Endothelial cell of hepatic sinusoid (primary cell): ENCODE data around the gene MTMR10.

Experiments used
- in situ Hi-C: cut with HindIII; loops from 2 replicates; pipeline ENCODE4 v1.10.0; 2017; ENCODE audit warnings: low sequenced_read_pairs

Gene MTMR10

DNA sequence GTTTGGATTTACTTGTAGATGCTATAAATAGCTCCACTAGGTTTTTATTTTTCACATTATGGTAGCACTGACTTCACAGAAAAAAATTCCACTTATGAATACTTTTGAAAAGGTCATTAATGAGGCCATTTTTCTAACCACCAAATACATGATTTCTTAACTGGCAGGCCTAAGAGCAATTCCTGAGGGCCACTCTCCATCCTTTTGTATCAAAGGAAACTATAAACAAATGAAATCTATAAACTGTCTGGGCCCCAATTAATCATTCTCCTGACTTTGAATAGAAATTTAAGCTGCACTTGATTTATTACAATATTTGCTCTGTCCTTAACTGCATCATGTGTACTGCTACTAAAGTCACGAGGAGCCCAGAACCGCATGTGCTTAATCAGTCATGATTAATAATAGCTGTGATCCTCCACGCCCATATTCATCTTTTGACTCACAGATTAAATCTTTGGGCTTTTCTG is 25.1 kb upstream of the MTMR10 start:
- in situ Hi-C loops, result no loop called here

DNA sequence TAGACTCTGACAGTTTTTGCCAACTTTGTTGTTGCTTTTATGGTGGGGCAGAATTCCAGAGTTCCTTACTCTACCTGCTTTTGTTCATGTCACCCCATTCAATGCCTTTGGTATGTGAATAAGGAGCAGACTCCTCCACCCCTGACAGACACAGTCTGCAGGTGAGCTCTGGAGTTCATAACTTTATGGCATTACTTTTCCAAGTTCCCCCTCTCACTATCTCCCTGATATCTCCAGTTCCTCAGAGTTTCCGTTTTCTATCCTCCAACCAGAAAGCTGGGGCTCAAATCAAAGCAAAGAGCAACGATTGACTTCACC is 23.1 kb upstream of the MTMR10 start:
- in situ Hi-C loops, result no loop called here

DNA sequence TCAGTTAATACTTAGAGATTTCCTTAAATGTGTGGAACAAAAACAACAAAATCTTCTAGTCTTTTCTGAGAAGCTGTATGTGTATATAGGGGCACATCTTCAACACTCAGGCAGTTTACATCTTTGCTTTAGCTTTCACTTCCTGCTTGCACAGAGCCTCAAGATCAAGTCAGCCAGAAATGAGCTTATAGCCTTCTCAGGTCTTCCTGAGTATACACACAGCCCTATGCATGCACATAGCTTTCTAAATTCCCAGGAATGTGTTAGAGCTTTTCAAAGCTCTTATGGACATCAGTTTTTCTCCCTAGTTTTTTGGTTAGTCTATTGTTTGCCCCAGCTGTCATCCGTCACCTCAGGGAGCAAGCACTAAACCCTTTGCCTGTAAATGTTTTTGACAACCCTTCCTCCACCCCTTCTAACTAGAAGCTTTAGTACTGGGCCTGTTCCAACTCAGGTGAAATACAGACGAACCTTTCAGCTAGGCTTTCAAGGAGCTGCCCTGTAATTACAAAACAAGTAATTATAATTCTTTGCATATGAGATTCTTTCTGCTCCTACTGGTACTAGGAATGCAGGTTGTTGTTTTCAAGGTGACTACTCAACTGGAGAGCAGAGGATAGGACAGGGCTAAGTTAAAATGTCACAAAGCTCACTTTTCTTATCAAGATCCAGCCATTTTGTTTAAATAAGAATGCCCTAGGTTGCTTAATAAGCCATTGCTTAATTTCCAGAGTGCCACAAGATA is 22.6 kb upstream of the MTMR10 start:
- in situ Hi-C loops, result no loop called here

DNA sequence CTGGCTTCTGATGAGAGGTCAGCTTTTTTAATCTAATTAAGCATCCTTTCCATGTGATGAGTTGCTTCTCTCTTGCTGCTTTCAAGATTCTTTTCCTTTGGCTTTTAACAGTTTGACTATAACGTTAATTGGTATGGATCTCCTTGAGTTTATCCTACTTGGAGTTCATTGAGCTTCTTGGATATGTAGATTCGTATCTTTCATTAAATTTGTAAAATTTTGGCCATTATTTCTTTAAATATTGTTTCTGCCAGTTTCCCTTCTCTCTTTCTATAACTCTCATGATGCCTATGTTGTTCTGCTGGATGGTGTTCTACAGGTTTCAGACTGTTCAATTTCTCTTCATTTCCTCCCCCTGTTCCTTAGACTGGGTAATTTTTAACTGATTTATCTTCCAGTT is 21.0 kb upstream of the MTMR10 start:
- in situ Hi-C loops, result no loop called here

DNA sequence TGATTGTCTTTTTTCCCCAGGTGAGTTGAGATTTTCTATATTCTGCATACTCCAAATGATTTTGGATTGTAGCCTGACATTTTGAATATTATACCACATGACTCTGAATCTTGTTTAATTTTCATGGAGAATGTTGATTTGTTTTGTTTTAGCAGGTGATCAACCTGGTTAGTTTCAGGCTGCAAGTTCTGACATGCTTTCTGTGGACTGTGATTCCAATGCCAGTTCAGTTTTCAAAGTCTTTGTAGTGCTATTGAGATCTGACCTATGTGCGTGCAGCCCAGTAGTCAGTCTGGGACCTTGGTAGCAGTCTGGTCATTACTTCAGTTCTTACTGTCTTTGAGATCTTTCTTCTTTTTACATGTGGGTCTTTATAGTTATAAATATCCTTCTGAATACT is 18.6 kb upstream of the MTMR10 start:
- in situ Hi-C loops, result no loop called here

DNA sequence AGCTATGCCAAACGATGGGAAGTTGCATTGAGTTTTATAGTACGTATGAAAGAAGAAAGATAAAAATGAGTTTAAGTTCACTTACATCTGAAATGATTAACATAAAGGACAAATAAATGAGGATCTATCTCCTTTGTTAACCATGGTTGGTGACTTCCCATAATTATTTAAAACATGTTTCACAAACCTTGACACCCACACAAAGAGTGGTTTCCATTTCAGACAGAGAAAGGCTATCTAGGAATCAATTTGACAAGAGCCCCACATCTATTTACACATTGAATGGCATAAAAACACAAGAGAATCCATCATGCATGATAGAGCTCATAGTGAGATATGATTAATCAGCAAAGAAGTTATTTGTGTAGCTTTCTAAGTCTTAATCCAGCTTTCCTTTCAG is 14.2 kb upstream of the MTMR10 start:
- in situ Hi-C loops, result no loop called here

DNA sequence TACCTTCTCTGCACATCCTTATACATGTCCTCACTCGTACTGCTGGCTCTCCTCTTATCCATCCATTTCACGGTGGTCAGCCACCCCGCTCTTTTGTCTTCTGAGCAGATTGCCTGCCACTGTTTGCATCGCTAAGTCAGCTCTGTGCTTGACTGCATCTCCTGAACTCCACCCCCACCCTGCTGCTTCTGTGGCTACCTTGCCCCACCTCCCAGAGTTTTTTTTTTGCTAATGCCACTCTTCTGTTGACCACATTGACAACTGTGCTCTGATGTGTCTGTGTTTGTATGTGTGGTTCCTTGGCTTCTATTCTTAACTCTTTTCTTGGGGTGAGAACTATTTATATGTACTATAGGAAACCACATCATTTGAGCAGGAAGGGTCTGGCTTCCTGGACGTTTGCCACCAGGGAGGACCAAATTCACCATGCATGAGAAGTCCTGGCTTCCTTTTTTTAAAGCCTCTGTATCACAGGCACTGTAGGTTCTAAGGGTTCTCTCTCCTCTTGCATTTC is 12.8 kb upstream of the MTMR10 start:
- in situ Hi-C loops, result no loop called here

DNA sequence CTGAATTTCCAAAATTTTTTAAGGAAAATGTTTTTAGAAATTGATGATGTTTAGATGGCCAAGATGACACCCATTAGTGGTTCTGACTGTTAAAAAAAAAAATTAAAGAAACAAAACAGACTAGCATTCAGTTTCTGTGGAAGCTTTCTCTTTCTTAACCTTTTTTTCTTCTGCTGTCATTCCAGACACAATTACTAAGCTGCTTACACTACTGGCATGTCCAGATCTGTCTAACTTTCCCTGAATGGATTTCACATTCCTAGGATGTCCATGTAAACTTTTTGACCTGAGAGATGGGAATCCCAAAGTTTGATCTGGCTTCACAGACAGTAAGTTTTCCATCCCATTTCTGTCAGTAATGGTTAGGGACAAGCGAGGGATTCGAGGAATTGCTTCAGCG is 10.3 kb upstream of the MTMR10 start:
- in situ Hi-C loops, result no loop called here

DNA sequence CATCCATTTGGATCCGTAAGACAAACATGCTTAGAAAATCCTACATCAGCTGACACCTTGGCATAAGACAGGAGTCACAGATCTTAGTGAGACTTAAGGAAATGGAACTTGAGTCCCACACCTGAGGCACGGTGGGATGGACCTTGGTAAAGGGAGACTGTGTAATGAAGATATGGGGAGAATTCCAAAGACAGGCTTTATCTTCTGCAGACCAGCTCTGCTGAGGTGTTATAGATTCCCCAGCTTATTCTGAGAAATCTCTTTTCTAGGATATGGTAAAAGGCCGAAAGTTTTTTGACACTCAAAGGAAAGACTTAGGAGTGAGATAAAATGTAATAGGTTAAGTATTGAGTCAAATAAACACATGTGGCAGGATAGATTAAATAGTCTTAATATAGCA is 8.3 kb upstream of the MTMR10 start:
- in situ Hi-C loops, result no loop called here

DNA sequence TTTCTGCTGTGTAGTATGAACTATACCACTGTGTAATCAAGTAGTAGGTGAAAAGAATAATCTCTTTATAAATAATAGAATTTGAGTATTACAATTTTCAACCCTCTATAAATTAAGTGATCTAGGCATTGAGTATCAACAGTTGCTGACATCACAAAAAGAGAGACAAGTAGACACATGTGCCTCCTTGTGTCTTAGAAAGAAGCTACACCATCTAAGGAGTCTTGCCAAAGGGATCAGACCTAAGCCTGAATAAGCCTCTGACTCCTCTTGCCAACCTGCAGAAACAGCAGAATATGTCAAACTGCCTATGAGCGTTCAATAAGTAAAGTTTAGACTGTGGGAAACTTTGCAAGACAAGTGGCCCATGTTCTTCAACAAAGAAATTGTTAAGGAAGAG is 5.8 kb upstream of the MTMR10 start:
- in situ Hi-C loops, result no loop called here

DNA sequence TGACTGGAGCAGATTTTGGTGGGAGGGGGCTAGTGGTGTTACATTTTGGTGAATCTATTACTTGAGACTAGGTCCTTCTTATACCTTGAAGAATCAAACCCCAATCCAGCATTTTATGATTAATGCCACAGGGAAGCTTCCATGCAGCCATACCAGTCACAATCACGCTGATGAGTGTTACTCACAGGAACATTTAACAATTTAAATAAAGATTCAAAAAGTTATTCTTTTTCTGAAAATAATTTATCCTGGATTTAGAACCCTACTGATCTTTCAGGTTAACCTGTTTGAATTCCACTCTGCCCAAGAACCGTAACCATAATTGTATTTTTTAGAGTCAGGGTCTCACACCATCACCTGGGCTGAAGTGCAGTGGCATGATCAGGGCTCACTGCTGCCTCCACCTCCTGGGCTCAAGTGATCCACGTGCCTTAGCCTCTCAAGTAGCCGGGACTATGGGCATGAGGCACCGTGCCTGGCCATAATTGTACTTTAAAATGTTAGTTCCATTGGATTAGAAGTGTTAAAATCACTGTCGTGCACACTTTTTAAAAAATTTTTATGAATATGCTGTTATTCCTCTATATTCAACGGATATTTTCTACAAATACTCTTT is 929 bp upstream of the MTMR10 start:
- in situ Hi-C loops, result no loop called here

DNA sequence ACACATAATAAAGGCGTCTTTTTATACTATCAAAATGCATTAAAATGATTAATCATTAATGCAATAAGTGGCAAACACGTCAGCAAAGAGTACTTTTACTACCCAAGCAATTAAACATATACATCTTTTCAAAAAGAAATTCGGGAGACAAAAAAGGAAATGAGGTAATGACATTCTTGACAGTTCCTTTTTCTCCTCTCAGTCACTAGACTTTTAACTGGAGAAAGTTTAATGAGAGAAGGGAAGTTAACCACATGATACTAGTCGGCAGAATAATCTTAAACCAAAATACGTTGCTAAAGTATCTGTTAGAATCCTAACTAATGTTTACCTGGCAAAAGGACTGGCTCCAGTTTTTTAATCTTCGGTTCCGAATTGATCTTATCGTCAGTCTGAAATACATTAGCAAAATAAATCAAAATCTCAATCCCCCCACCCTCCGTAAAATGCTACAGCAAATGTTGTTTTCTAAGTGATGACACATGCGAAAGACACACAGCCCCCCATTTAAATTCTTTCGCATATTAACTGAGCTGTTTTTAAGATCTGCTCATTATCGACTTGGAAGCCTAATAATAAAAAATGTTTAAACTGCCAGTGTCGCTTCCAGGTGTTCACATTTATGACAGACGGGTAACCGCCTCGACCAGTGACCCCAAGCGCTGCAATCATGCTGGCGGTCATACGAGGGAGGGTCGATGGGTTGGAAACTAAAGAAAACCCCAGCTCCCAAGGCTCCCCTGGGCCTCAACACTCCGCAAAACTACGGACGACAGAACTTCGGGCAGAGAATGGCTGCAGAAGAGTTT is 778 bp downstream of the MTMR10 start:
- in situ Hi-C loops, result no loop called here

DNA sequence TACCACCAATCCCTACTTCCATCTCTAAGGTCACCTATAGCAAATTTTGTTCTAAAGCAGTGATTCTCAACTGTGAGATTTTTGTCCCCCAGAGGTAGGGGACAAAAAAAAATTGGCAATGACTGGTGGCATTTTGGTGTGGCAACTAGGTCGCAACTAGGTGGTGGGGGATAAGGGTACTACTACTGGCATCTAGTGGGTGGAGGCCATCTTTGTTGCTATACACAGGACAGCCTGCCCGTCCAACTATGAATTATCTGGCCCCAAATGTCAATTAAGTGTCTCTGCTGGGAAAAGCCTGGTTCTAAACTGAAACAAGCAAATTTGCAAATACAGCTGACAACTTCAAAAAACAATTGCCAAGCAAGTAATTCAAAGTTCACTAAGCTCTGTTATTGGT is 1.4 kb downstream of the MTMR10 start:
- in situ Hi-C loops, result no loop called here

DNA sequence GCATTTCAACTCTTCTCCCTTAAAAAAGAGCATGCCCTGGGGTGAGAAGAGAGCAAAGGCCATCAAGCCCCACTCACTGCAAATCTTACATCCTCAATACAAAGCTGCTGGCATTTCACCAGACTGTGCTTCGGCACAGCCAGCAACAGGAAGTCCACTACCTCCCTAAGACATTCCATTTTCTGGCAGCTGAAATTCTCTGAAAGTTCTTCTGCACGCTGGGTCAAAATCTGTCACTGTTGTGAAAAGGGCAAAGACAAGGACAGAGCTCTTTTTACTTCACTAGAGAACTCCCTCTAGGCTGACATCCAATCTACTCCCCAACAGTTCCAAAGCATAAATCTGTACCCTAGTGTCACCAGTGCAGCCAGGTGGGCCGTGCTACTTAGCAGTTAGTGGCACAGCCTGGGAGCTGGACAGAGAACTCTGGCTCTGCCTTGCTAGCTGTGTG is 6.3 kb downstream of the MTMR10 start:
- in situ Hi-C loops, result no loop called here

DNA sequence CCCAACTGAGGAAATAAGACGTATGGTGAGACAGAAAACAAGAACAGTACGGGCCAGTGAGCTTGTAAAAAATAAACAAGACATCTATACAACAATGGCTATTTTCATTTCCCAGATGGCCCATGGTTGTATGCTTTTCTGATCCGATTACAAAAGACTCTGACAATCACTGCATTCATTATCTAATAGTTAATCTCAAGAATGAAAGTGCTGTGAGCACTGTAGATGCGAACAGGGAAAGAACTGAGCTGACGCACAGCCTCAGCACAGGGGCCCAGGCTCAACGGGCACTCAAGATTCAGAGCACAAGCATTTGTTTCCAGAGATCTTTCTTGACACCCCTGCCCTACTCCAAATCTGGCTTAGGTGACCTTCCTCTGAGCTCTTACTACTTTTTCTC is 6.9 kb downstream of the MTMR10 start:
- in situ Hi-C loops, result no loop called here

DNA sequence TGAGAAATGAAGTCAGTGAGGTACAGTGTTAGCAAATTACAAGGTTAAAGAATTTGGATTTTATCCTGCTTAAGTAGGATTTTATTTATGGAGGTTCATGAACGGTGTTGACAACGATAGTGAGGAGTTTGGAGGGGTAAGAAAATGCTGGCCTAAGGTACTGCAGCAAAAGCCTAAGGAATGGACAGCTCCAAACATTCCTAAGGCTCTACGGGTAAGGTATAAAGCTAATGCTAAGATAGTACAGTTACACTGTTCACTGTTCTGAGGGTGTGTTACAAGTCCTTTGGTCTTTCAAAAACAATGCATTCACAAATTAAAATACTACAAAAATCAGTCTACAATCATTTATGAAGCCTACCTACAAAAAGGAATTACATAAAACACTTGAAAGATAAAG is 7.3 kb downstream of the MTMR10 start:
- in situ Hi-C loops, result no loop called here

DNA sequence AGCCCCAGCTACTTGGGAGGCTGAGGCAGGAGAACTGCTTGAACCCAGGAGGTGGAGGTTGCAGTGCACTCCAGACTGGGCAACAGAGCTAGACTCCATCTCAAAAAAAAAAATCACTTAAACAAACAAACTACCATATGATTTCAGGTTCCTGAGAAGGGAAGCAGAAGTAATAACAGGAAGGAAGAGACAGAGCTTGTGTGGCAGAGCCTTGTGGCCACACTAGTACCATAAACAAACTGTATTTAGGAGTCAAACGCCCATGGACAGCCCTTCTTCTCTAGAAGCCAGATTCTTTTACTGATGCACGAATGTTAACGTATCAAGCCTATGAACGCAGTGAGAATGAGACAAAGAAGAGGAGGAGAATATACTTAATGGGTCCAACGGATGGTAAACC is 12.0 kb downstream of the MTMR10 start:
- in situ Hi-C loops, result no loop called here

DNA sequence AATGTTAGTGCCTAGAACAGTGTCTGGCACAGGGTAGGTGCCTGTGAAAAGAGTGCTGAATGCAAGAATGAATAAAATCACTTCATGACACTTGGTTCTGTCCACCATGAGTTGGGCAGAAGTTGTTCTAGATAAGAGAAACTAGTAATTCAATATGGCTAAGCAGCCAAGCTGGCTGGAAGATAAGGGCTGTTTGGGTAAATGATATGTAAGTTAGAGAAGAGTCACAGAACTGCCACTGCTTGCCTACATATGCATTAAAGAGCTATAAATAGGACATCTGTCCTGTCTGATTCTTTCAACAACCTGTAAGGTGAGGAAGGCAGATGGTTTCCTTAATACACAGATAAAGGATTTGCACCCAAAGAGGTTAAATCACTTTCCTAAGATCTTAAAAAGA is 13.1 kb downstream of the MTMR10 start:
- in situ Hi-C loops, result no loop called here

DNA sequence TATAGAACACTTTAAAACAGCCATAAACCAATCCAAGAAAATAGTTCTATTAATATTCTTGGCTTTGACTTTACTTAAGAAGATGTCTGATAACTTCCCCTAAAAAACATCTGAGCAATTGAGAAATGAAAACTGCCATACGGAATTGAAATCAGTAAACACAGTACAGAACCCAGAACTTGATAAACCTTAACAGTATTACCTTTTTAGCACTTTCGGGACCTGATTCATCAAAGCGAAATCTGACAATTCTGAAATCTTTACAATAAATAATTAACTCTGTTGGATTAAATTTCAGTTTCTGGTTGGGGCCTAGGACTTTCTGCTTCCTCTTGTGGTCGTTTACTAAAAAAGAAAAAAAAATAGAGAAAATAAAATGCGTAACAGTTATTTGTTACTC is 17.3 kb downstream of the MTMR10 start:
- in situ Hi-C loops, result no loop called here

DNA sequence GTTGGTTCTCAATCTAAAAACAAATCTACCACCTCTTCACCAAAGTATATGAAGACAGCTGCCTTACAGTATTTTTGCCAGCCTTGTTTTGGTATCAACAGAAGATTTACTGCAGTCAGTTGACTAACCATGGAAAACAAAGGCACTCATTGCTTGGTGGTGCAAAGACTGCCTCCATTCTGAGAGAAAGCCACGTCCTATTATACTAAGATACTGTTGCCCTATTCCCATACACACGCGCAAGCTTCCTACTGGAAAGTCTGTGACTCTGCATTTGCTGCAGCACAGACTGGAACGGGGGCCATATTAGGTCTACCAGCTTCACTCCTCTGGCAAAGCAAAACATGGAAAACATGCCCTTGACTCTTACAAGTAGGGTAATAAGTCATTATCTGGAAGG is 18.0 kb downstream of the MTMR10 start:
- in situ Hi-C loops, result no loop called here

DNA sequence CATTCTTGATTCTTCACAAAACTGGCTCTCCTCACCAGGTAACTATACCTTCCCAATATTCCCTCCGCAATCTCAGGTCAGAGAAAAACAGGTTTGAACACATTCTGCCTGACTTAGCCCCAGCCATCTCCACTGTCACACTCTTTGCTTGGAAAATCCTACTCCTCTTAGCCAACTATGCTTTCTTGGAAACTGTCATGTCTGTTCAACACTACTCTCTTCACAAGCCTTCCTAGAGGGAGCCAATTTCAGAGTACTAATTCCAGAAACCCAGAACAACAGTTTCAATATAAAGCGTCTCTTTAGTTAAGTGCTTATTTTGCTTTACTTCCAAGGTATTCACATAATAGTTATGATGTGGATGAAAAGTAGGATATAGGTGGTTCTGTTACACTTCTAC is 21.7 kb downstream of the MTMR10 start:
- in situ Hi-C loops, result no loop called here

DNA sequence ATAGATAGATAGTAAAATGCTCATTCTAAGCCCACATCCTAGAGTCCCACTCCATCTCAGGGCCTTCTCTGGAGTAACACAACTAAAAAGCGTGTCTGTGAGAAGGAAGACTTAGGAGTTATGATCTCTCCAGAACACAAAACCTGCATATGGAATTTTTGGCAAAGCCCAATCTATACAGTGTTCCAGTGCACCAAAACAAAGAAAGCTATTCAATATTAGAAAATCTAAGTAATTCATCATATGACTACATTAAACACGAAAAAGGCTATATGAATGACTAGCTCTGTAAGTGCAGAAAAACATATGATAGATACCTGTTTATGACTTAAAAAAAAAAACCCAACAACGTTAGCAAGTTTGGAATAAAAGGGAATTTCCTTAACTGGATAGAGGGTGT is 27.7 kb downstream of the MTMR10 start:
- in situ Hi-C loops, result no loop called here
